DND-41 (cell line): ENCODE data around the gene NPC2.

Experiments used
- ATAC-seq: fragments of 200-7000 bp; cut with Tn5 transposase; 3 replicates; pipeline ENCODE4 v1.9.1; 2021; ENCODE audit warnings: low read depth; ENCODE audit not compliant: insufficient read depth
- DNase-seq: peaks from one replicate; pipeline ENCODE4 v3.0.0-alpha.2; 2020
- H2AFZ ChIP-seq: 2 replicates; pipeline ENCODE4 v1.6.0; 2012; ENCODE audit warnings: low read depth, low read length
- H3K27ac ChIP-seq: 2 replicates; pipeline ENCODE4 v1.5.1; 2012; ENCODE audit warnings: low read length, inconsistent platforms
- H3K27me3 ChIP-seq: fragments of 200-600 bp; sonication (generic); 2 replicates; pipeline ENCODE4 v1.6.0; 2012; ENCODE audit warnings: low read length, mild to moderate bottlenecking, inconsistent platforms; ENCODE audit not compliant: insufficient read depth, poor library complexity
- H3K36me3 ChIP-seq: 2 replicates; pipeline ENCODE4 v1.5.1; 2012; ENCODE audit warnings: low read length, inconsistent platforms; ENCODE audit not compliant: insufficient read depth
- H3K4me1 ChIP-seq: 2 replicates; pipeline ENCODE4 v1.5.1; 2012; ENCODE audit warnings: mild to moderate bottlenecking, low read length; ENCODE audit not compliant: insufficient read depth
- H3K4me2 ChIP-seq: 2 replicates; pipeline ENCODE4 v1.6.0; 2012; ENCODE audit warnings: mild to moderate bottlenecking, moderate library complexity, low read length, inconsistent platforms; ENCODE audit not compliant: insufficient read depth
- H3K4me3 ChIP-seq, 2 experiments: fragments of 200-600 bp in 1 of 2; shearing (Covaris generic) in 1 of 2; 2 replicates each; pipeline ENCODE4 v1.5.1; 2012 to 2016; ENCODE audit warnings: inconsistent platforms in 2 of 2, low read length in 2 of 2, mild to moderate bottlenecking in 2 of 2, low read depth in 1 of 2, moderate library complexity in 1 of 2
- H3K79me2 ChIP-seq: 2 replicates; pipeline ENCODE4 v1.6.0; 2012; ENCODE audit warnings: low read length, inconsistent platforms; ENCODE audit not compliant: insufficient read depth
- H3K9ac ChIP-seq: 2 replicates; pipeline ENCODE4 v1.6.0; 2012; ENCODE audit warnings: low read depth, mild to moderate bottlenecking, inconsistent platforms, low read length, moderate library complexity
- H3K9me3 ChIP-seq: 2 replicates; pipeline ENCODE4 v1.5.1; 2012; ENCODE audit warnings: low read length, moderate library complexity, mild to moderate bottlenecking, inconsistent platforms; ENCODE audit not compliant: insufficient read depth, severe bottlenecking
- H4K20me1 ChIP-seq: 2 replicates; pipeline ENCODE4 v1.6.0; 2012; ENCODE audit warnings: low read length; ENCODE audit not compliant: insufficient read depth
- CTCF ChIP-seq: IDR thresholded peaks from 2 replicates; pipeline ENCODE4 v1.5.1; 2012; ENCODE audit warnings: borderline replicate concordance, low read length, moderate library complexity, mild to moderate bottlenecking; ENCODE audit not compliant: poor library complexity, severe bottlenecking; ENCODE audit errors: extremely low read depth
- EZH2 ChIP-seq: IDR thresholded peaks from 3 replicates; pipeline ENCODE4 v1.6.1; 2012; ENCODE audit warnings: borderline replicate concordance, low read depth, mild to moderate bottlenecking, moderate library complexity, low read length, inconsistent platforms; ENCODE audit not compliant: severe bottlenecking

Gene NPC2

DNA sequence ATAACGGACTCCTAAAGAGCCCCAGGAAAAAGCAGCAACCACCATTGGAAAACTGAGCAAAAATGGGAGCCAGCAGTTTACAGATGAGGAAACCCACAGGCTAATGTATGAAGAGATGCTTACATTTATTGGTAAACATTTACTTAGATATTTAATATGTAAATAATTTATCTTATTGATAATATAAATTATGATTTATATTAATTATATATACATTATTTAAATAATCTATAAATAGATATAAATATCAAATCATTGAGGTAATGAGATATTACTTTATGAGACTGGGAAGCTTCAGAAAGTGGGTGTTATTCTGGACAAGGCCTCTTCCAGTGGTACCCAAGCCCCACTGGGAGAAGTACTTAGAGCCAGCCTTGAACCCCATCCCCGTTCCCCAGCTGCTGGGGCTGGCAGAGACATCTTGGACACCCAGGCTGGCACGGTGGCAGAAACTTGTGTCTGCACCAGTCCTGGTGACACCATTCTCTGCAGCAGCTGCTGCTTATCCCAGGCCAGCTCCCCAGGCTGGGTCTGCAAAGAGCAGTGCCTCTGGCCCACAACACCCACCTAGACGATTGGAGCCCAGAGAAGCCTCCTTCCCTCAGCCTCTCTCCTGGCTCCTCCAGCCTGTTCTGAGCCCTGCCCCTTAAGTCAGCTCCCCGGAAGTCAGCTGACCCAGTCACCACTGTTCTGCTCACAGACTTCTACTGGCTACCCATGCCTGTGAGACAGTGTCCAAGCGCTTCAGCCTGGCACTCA lies 26.4 kb upstream of the NPC2 start:
- Histone ChIP-seq H4K20me1 (peaks cover 4% of the 10 kb centered on the region; the same call in 1 of the 2 replicates), H2AFZ (no peak overlapping the region), H3K4me2 (no peak overlapping the region), H3K9ac (no peak overlapping the region), H3K9me3 (no peaks in the 10 kb centered on the region), H3K4me3 (no peak overlapping the region), H3K27ac (no peak overlapping the region), H3K27me3 (peaks cover 3% of the 10 kb centered on the region), H3K79me2 (no peaks in the 10 kb centered on the region), H3K4me1 (peaks cover 6% of the 10 kb centered on the region), H3K36me3 (no peaks in the 10 kb centered on the region)
- no peak for DNase-seq
- TF ChIP-seq CTCF, result no peak
- TF ChIP-seq EZH2, result no peak
- no peak for ATAC-seq

DNA sequence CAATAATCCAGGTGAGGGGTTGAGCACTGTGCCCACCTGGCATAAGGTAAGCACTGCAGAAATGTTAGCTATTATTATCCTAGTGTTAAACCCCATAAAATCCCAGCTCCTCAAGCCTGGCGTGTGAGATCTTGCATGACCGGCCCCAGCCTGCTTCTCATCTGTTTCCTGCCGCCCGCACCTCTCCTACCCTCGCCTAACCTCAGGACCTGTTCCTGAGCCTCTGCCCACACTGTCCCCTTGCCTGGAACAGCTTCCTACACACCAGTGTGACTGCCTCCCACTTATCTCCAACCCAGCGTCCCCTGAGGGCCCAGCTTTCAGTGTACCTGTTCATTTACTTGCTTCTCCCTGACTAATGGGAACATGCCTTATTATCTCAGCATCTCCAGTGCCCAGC lies 25.1 kb upstream of the NPC2 start:
- H3K27me3 ChIP-seq, result peaks cover 3% of the 10 kb centered on the region
- no peaks in the 10 kb centered on the region for H3K79me2 ChIP-seq
- H3K27ac ChIP-seq, result no peak overlapping the region
- no peak overlapping the region for H3K9ac ChIP-seq
- H2AFZ ChIP-seq, result no peak overlapping the region
- ATAC-seq (no peak), DNase-seq (no peak)
- TF ChIP-seq CTCF, result no peak
- no peak for TF ChIP-seq EZH2
- peaks cover 4% of the 10 kb centered on the region; the same call in 1 of the 2 replicates for H4K20me1 ChIP-seq
- H3K4me3 ChIP-seq, result no peak overlapping the region
- no peak overlapping the region for H3K4me2 ChIP-seq
- H3K9me3 ChIP-seq, result no peaks in the 10 kb centered on the region
- H3K4me1 ChIP-seq, result peaks cover 15% of the 10 kb centered on the region
- H3K36me3 ChIP-seq, result no peaks in the 10 kb centered on the region

DNA sequence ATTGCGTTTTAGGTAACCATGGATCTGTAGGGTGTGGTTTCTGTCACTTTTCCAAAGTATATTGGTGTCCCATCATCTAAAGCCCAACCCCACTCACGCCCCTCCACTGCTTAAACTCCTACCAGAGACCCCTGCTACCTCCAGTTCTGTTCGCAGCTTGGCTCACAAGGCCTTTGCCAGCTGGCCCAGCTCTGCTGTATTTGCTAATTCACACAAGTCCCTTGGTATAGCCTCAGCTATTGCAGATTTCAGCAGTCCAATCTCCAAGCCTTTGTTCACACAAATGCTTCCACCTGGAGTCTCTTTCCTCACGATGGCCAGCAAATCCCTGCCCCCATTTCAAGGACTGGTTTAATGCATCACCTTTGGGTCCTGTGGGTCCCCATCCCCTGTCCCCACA lies 24.6 kb upstream of the NPC2 start:
- no peak overlapping the region for H3K4me2 ChIP-seq
- no peak overlapping the region for H3K27ac ChIP-seq
- H2AFZ ChIP-seq, result no peak overlapping the region
- DNase-seq (no peak), ATAC-seq (no peak)
- no peaks in the 10 kb centered on the region for H3K9me3 ChIP-seq
- H3K27me3 ChIP-seq, result peaks cover 3% of the 10 kb centered on the region
- H3K4me1 ChIP-seq, result peaks cover 15% of the 10 kb centered on the region
- no peak for TF ChIP-seq EZH2
- TF ChIP-seq CTCF, result no peak
- H3K79me2 ChIP-seq, result no peaks in the 10 kb centered on the region
- peaks cover 4% of the 10 kb centered on the region; the same call in 1 of the 2 replicates for H4K20me1 ChIP-seq
- H3K36me3 ChIP-seq, result no peaks in the 10 kb centered on the region
- no peak overlapping the region for H3K9ac ChIP-seq
- H3K4me3 ChIP-seq, result no peak overlapping the region
